NCI-H82 treated with DMSO at 0.1 percent for 48 hours (cell line): Measurements from ENCODE around the gene CCNYL1.
"Not testable (repeated sequence)": the region's sequence is repeated elsewhere in the genome, so short reads cannot be mapped to it uniquely, and the experiment has no call there.

Experiments used
- DNase-seq: peaks from one replicate; lab custom pipeline; 2025; ENCODE audit not compliant: unreplicated experiment; lab: John Stamatoyannopoulos, UW

CCNYL1 gene

DNA sequence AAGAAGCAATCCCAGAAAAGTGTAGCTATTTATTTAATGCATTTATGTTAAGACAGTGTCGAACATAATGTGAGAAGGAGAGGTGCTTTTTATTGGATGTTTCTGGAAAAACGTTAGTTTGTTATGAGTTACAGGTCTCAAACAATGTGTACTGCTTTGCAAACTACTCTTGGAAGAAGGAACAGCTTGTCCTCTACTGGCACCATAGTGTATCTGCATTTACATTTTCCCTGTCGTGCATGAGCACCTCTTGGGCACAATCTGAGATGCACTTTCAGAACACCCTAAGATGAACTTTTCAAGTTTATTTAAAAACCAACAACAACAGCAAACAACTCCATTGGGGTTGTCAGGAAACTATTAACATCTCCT, 22.8 kb downstream of the CCNYL1 start:
- no peak for DNase-seq

DNA sequence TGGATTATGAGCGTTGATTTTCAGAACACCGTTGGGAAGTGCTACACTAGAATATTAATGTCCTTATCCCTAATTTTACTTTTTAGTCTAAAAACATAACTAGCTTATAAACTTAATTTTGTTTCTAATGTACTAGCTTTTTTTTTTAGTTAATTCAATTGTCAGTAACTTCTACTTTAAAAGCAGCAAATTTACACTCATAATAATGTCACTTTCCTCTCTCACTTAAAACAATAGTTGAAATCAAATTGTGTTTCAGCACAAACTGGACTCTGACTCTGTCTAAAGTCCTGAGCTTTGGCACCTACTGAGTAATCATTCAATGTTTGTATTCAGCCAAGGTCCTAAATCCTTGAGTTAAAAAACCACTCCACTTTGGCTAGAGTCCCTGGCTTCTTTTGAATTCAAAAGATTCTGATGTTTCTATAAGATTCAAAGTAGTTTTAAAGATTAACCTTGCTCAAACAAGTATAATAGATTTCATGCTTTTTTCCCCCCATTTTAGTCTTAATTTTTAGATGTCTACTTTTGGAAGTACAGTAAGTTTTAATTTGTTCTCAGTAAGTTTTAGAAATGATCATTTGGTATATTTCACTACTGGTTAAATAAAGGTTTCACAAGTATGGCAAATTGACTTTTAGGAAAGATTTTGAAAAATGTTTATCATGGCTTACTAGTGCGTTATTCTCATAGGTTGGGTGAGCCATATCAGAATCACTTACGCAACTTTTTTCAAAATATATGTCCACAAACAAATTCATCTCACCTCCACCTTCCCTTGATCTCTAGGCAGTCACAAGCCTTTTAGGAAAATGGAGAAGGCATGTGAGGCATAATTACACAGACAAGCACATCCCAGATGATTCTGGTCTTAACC, 23.4 kb downstream of the CCNYL1 start:
- DNase-seq, result no peak

DNA sequence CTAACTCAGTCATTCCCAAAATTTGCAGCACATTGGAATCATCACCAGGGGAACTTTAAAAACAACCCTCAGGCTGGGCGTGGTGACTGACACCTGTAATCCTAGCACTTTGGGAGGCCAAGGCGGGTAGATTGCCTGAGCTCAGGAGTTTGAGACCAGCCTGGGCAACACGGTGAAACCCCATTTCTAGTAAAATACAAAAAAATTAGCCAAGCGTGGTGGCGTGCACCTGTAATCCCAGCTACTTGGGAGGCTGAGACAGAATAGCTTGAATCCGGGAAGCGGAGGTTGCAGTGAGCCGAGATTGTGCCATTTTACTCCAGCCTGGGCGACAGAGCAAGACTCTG, 24.0 kb downstream of the CCNYL1 start:
- not testable (repeated sequence) for DNase-seq

DNA sequence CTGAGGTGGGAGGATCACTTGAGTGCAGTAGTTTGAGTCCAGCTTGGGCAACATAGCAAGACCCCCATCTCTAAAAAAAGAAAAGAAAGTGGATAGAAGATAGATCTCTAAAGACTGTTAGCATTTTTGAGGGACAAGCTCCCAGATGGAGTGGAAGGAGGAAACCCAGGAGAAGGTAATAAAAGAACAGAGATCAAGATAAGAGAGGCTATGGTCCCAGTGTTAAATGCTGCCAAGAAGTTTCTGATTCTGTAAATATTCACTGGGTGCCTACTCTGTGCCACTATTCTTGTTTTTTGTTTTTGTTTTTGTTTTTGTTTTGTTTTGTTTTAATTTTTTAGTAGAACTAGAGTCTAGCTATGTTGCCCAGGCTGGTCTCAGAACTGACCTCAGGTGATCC, 32.1 kb downstream of the CCNYL1 start:
- DNase-seq, result no peak

DNA sequence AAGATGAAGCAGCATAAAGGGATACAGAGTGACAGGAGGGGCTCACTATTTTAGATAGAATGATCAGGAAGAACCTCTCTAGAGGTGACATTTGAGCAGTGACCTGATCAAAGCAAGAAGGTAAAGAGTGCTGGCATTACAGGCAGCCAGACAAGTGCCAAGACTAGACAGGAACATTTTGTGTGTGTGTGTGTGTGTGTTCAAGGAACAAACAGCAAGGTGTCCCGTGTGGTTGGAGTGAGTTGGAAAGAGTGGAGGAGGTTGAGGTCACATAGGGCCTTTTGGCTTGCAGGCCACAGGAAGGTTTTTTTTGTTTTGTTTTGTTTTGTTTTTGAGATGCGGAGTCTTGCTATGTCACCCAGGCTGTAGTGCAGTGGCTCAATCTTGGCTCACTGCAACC, 32.6 kb downstream of the CCNYL1 start:
- no peak for DNase-seq

DNA sequence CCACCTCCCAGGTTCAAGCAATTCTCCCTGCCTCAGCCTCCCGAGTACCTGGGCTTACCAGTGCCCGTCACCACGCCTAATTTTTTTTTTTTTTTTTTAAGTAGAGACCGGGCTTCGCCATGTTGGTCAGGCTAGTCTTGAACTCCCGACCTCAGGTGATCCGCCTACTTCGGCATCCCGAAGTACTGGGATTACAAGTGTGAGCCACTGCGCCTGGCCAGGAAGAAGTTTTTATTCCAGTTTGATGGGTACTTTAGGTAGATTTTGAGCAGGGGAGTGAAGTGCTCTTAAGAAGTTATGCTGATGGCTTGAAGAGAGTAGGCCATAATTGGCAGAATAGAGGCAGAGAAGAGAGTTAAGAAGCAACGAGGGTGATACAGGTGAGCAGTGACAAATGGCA, 33.0 kb downstream of the CCNYL1 start:
- no peak for DNase-seq

DNA sequence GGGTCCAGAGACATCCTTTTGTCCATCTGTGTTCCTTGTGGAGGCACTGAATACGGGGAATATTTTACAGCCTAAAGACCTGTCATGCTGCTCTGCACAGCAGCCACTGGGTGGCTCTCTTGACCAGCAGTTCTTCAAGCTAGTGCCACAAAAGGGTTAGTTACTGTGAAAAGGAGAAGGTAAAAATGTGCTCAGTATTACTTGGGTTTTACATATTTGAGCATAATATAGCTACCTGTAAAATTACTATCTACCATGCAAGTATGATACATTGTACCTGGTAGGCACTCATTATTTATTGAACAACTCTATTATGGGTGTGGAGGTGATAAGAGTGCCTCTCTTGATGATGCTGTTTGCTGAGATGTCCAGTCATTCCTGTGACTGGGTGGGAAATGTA, 34.7 kb downstream of the CCNYL1 start:
- peak; percentile 54 for DNase-seq

DNA sequence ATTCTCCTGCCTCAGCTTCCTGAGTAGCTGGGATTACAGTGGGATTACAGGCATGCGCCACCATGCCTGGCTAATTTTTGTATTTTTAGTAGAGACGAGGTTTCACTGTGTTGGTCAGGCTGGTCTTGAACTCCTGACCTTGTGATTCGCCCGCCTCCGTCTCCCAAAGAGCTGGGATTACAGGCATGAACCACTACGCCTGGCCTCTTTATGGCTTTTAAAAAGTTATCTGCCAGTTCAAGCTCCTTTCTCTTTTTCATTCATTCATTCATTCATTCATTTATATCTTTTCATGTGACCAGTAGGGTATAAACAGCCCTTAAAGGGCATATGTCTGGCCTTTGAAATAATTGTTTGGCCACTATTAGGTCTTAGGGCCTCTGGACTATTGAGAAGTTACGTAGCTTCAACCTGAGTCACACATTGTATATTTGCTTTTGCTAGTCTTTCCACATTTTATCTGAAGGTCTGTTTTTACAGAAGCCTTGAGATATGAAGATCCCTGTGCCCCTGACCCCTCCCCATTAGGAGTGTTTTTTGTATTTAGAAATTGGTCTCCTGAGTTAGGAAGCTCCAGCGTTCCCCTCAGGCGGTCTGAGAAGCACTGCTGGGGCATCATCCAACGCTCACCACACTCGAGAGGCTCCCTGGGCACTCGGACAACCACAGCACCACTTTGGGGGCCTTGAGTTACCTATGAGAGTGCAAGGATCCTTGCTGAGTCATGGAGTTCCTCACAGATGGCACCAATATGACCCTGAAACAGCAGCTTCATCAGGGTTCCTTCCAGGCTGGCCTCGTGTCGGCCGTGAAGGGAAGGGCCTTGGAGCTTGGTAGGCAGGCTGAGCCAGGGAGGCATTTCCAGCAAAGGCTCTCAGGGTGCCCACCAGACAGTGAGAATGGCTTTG, 36.5 kb downstream of the CCNYL1 start:
- no peak for DNase-seq

DNA sequence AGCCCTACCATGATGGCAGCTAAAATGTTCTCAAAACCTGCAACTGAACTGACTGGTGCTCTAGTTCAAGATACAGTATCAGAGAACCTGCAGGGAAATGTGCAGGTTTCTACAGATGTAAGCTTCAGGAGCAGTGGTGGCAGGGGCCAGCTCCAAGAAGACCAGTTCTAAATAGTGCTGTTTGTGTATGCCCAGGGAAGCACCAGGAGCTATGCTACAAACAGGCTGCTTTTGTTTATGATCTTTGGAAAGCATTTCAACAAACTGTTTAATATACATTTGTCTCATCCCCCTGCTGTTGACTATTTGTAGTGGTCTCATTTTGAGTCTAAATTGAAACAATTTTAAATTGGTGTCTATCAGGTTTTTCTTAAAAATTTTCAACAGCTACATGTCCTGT, 37.6 kb downstream of the CCNYL1 start:
- DNase-seq, result no peak

DNA sequence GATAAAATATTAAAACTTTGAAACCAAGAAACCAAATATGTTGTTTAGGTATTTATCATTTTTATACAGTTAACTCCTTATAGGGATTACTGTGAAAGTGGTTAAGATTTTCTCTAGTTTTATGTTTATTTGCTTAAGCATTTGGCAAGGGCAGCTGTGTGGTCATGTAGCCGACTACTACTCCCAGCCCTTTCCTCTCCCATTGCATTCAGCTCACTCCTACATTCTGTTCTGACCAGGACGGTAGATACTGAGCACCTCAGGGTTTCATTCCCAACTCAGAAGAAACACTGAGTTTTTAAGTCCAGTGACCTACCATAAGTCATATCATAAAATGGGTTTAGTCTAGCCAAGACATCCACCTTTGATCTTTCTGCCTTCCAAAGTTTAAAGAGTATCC, 38.4 kb downstream of the CCNYL1 start:
- DNase-seq, result no peak

DNA sequence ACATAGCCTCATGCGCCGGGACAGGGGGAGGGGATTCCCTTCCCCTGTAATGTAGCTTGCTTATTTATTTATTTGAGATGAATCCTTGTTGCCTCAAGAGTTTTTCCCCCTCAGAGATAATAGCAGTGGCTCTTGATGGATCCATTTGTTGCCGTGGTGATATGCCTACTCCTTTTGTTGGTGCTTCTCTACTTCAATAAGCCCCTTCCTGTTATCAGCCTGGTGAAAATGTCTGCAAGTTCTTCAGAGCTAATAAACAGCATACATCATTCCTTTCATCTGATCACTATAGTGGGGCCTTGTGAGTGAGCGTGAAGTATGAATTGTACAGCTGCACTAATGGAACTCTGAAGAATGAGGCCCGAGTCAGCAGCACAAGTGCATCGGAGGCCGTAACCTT, 38.9 kb downstream of the CCNYL1 start:
- peak; percentile 37 for DNase-seq

DNA sequence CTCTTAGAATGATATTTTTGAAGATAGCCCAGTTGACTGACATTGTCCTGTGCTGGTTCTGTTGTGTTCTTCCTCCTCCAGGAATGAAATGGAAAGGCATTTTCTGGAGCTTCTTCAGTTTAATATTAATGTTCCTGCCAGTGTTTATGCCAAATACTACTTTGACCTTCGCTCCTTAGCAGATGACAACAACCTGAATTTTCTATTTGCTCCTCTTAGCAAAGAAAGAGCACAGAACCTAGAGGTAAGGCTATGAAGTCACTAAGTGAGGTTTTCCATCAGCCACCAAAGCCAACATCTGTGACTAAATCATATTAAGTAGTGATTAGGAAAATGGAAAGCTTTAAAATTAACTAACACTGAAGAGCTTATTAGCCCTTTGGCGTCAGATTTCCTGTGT, 39.4 kb downstream of the CCNYL1 start:
- DNase-seq, result peak; percentile 94

DNA sequence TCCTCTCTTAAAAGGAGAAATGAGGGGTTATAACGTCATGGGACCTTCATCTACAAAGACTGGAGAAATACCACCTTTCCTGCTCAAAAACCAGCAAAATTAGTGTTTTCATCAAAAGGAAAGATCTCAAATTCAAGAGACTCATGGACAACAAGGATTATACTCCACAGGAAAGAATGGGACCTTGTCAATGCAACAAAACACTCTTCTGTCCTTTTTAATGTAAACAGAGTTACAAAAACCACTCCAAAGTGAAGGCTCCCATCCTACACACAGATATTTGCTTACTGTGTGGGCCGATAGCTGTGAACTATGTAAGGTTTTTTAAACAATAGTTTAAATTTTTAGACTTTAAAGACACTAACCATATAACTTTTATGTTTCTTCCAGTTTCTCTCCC, 42.2 kb downstream of the CCNYL1 start:
- DNase-seq, result not testable (repeated sequence)

DNA sequence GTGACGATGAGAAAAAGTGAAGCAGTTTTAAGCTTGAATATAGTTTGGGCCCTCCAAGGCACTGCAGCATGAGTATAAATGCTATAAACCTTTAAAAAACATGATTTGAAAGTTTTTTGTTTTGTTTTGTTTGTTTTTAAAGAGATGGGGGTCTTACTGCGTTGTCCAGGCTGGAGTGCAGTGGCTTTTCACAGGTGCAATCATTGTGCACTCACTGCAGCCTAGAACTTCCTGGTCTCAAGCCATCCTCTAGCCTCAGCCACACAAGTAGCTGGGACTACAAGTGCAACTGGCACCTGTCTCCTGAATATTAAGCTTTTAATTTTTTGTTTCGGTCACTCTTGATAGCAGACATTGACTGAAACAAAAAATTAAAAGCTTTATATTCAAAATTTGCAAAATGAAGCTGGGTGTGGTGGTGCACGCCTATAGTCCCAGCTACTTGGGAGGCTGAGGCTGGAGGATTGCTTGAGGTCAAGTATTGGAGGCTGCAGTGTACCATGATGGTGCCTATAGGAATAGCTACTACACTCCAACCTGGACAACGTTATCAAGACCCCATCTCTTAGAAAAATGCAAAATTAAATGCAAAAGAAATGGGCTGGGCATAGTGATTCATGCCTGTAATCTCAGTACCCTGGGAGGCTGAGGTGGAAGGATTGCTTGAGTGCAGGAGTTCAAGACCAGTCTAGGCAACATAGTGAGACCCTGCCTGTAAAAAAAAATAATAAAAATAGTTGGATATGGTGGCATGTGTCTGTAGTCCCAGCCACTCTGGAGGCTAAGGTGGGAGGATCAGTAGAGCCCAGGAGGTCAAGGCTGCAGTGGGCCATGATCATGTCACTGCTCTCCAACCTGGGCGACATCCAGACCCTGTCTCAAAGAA, 43.3 kb downstream of the CCNYL1 start:
- DNase-seq, result no peak

DNA sequence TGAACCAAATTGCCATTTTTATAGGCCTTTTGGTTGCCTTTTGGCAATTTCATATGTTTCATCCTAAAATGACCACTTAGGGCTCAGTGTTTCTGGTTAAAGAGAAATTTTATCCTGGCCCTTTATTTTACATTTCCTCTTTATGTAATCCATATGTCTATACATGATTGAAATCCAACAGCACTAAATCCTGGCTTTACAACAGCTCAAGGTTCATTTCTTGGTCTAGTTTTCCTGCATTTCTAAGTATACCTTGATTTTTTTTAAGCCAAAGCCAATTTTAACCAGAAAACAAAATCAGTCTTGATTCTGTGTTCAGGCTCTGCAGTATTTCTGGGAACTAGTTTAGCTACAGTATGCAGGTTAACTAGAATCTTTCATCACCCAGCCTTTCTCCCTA, 46.6 kb downstream of the CCNYL1 start:
- DNase-seq, result no peak

DNA sequence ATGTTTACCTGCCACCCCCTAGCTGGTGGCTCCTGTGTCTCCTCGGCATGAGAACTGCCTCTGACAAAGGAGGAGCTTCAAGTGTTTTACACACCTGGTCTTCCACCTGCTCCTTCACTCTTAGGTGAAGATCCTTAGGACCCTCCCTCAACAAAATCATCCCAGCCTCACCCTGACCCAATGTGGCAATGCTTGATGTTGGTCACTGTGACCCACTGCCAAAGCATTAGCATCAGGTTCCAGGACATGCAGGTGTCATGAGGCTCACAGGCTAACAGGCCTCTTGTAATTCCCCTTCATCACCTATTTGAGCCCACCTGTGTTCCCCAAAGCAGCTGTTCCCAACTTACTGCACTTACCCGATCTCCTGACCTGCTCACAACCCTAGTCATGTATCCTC, 48.5 kb downstream of the CCNYL1 start:
- no peak for DNase-seq

DNA sequence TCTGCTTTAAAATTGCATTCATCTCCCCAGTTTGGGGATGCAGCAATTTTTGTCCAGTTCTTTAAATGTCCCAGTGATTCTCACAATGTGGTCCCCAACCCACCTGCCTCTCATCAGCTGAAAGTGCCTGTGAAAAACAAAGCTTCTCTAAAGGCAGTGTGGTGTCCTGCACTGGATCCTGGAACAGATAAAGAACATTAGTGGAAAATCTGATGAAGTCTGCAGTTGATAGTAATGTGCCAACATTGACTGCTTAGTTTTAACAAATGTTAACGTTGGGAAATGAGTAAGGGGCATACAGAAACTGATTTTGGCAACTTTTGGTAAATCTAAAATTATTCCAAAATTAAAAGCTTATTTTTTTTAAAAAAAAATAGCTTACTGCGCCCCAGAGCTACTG, 49.0 kb downstream of the CCNYL1 start:
- DNase-seq, result no peak

DNA sequence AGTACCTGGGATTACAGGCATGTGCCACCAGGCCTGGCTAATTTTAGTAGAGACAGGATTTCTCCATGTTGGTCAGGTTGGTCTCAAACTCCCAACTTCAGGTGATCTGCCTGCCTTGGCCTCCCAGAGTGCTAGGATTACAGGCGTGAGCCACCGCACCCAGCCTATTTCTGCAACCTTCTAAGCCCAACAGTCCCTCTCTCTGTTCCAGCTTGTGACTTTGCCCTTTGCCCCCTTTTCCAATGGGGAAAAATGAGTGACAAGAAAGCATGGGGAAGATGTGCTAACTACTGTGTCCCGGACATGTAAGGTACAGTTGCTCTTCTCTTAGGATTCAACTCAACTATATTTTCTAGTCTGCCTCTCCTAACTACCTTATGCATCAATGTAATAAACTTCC, 50.0 kb downstream of the CCNYL1 start:
- DNase-seq, result not testable (repeated sequence)

DNA sequence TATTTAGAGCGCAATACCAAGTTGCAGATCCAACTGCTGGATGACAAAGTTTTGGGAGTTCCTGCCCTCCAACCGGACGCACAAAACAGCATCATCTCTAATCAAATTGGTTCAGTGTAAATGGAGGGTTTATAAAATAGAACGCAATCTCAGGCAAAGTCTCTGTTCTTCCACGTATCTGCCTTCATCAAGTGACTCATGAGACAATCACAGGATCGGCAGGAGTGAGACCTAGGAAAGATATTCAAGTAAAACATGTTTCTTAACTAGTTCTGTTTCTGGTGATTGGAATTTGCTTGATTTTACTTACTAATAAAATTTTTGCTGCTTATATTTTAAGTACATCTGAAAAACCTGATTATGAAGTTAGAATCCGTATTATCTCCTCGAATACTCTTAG, 50.7 kb downstream of the CCNYL1 start:
- no peak for DNase-seq

DNA sequence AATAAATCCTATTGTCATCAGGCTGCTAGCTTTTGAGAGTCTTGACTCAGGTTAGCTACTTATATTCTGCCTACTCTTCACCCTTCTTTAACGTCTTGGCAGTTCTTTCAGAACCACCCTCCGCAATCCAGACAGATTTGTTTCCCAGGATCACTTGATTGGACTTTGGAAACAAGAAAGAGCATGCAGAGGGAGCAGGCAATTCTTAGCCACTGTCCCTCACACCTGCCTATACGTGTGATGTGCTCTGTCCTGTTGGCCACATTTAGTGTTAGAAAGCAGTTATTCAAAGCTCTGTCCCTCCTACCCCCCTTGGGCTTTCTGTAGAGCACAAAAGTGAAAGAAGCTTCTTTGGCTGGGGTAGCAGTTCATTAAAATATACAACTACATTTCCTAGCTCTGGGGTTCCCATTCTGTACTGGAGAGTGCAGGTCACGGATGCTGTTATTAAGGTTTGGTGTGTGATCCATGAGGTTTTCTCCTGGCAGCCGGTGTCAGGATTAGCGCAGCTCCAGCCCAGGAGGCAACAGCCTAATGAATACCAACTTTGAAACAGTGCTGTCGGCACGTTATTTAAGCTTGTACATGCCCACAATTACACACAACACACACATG, 52.0 kb downstream of the CCNYL1 start:
- DNase-seq, result peak; percentile 31

DNA sequence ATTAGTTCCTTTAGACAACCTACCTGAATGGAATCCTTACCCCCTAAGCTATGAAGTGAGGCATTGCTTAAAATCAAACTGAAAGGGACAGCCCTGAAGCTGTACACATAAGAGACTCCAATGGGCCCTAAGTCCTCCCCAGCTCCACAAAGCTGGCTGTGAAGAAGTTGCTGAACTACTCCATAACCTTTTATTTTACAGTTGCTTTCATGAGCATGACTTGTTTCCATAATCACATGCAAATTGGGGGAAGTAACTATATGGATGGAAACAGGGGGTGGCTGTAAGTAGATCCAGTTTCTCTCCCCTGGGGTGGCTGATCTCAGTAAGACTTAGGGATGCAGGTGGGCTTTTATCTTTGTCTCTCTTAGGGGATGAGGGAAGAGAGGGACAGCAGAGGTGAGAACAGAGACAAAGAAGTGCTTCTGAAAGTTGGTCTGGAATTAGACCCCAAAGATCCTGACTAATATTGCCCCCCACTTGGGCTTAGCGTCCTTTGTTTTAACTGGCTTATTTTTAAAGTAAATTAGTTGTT, 52.7 kb downstream of the CCNYL1 start:
- DNase-seq, result no peak
